ENCODE results near the gene MAP4K4.
"Not testable (repeated sequence)": the region's sequence is repeated elsewhere in the genome, so short reads cannot be mapped to it uniquely, and the experiment has no call there.

Gene MAP4K4

DNA sequence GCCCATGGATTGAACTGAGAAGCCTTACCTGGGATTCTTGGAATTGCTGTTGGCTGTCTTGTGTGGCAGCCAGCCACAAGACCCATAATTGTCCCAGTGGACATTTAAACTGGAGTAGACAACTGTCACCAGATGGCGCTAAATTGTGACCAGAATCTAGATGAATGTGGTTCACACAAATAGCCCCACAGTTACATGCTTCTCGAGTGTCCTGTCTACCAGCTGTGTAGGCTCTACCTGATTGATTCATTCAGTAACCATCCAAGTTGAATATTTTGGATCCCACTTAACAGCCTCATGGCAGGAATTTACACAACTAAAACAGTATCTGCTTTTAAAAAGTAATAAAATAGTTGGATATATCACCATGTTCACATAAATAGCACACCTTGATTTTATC lies 73.2 kb downstream of the MAP4K4 start:
- DNase-seq, result peak; percentile 30

DNA sequence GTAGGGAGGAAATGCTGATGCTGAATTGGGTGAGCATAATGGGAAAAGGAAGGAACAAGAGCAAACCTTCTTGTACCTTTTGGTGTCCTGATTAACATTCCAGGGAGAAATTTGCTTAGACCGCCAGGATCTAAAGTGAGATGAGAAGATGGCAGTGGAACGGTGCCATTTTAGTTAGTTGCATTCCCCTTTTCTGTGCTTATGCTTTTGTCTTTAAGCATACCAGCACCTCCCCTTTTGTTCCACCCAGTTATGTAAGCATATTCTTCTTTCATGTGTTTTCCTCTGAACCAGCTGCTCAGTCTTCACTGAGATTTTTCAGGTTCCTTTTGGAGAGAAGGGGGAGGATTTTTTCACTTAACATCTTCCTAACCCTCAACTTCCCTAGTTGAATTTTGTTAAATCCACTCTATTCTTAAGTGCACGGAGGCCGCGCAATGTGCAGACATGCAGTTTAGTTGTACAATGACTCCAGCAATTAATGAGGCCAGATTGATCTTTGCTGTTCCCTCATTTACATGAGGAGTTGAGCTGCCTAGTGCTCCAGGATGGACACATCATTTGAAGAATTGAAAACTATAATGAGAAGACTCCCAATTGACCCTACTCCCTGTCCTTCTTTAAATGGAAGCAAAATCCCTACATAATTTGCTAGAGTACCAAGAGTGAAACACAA lies 73.9 kb downstream of the MAP4K4 start:
- DNase-seq, result no peak

DNA sequence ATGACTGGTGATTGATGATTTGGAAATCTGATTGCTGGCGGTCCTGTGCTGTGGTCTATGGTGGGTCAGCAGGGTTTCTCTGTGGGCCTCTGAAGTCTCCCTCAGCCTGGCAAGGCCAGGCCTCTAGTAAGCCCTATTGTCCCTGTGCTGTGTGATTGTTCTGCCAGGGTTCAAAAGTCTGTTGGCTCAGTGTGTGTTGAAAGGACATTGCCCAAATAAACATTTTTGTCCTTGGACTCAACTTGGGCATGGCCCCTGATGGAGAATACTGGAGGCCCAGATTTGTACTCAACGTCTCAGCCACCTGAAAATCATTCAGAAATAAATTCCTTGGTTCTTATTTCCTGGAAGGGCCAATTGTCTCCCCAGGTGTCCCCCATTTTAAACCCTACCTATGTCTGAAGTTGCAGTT lies 74.4 kb downstream of the MAP4K4 start:
- no peak for DNase-seq

DNA sequence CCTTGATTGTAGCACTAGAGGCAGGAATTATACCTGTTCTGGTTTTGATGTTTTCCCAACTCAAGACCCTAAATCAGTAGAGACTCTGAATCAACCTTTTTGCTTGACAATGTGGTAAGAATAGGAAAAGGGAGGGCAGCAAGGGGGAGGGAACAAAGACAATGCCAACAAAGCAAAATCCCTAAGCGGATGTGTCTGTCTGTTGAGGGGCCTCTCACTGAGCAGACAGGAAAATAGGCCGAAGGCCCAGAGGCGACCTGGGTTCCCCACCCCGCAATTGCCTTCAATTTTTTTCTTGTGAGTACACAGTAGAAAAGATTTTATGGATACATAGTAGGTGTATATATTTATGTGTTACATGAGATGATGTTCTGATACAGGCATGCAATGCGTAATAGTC lies 75.6 kb downstream of the MAP4K4 start:
- DNase-seq, result no peak

DNA sequence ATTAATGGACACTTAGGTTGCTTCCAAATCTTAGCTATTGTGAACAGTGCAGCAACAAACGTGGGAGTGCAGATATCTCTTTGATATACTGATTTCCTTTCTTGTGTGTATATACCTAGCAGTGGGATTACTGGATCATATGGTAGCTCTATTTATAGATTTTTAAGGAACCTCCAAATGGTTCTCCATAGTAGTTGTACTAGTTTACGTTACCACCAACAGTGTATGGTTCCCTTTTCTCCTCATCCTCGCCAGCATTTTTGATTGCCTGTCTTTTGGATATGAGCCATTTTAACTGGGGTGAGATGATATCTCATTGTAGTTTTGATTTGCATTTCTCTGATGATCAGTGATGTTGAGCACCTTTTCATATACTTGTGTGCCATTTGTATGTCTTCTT lies 76.5 kb downstream of the MAP4K4 start:
- not testable (repeated sequence) for DNase-seq

DNA sequence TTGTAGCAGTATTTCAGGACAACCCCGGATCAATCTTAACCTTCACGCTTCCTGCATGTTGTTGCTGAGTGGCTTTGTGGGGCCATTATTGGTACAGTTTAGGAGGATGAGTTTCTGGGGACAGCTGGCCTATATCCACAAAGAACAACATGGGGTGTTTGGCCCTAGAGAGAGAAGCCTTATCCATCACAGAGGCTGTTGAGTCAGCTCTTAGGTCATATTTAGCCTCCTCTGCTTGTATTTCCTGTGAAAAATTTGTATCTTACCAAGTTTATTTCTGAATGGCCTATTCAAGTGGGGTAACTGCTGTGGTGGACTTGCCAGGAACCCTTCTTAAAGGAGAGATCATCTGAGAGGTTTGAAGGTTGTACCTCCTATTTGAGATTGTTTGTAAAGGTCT lies 77.6 kb downstream of the MAP4K4 start:
- DNase-seq, result no peak

DNA sequence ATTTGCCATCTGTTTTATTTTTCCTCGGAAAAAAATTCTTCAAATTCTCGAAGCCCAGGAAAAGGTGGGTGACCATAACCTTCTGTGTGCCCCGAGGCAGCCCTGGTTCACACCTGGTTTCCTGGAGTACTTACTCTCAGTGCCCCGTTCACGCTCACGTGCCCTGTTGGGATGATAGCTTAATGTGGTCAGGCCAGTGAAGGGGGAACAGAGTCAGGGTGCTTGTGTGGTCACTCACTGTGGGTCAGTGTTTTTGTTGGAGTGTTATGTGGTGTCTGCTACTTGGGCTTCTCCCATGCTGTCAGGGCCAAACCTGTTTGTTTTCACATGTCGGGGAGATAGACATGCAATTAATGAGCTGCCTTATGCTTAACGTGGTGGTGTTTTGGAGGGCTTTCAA lies 78.1 kb downstream of the MAP4K4 start:
- no peak for DNase-seq

DNA sequence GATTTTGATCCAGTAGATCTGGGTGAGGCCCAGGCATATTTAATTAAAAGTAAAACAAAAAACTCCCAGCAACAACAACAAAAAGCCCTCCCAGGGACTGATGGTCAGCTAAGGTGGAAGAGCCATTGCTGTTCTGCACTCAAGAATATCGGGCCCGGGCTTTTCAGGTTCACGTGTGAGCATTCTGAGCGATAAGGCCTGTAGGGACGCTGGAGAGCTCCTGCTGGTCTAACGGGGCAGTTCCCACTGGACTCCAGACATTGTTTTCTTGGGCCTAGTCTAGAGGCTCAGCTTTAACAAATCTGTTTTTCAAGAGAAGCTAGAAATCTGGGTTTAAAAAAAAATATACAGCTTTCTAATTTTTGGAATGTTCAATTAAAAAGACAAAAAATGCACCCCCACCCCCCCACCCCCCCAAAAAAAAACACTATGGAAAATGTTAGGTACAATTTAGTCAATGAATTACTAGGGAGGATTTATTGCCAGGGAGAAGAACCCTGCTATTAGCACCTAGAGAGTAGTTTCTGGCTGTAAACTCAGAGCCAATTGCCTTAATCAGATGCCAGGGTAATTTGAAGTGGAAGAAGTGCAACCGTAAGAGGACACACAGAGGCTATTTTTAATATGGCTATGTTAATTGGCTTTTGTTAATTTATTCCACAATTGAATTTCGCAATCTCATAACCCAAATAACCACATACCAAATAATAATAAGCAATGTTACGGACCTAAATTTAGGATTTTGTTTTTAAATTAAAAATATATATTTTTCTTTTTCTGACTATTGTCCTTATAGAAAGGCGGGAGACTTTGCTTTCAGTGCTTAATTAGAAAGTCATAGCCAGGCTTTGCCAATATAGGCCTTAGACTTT lies 78.9 kb downstream of the MAP4K4 start:
- no peak for DNase-seq

DNA sequence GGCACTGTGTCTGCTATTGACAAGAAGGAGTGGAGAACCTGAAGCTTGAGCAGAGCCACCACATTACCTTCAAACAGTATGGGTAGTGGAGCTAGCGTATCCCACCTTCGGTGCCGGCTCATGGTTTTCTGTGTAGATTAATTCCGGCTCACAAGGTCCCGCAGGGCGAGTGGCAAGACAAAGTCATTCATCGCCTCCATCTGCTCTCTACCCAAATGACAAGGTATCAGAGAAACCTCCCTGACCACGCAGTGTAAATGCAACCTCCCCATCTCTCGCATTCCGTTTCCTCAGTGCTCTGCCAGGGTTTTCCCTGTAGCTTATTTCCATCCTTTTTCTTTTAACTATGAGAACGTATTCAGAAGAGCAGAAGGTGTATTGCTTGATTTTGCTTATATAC lies 79.8 kb downstream of the MAP4K4 start:
- DNase-seq, result no peak

DNA sequence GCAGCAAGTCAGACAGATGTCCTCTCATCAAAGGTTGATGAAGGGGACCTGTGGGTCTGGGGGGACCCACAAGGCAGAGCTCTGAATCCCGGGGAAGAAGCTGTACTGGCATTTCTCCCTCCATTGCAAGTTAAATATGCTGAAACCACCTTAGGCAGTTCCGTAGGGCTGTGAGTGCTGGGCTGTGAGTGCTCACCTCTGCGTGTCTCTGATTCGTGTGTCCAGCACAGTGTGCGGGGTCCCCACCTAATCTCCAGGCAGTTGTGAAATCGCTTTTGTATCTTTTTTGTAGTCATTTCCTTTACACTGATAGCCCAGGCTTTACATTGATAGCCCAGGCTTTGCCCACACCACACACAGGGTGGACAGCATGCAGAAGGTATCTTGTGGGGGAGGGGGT lies 80.6 kb downstream of the MAP4K4 start:
- DNase-seq, result no peak

DNA sequence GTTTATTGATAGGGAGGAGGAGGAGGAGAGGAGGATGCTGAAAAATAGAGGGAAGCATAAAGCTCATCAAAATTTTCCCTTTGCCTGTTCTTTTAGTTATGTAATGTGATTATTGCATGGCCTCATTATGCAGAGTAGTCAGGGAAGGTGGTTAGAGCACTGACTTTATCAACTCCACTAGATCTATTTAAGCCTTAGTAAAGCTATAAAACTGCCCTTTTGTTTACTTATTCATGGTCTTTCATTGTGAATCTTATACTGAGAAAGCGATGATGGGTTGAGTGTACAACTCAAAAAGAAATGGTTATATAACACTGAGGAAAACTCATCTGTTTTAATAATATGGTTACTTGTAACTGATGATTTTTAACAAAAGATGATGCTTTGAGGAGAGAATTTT lies 81.7 kb downstream of the MAP4K4 start:
- DNase-seq, result no peak

DNA sequence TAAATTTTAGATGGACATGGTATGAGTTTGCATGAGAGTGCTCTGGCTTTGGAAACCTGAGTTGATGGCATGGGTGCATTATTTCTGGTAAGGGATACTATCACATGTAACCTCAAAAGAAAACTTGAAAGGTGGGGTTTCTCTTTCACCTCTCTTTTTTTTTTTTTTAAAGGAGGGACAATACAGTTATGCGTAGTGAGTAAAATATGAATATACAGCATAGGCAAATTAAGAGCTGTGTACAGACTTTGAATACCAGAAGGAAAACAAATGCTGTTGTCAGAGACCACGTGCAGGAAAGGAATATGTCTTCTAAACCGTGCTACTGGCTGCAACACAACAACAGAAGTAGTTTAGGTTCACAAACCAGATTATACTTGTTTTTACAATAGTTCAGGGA lies 82.1 kb downstream of the MAP4K4 start:
- DNase-seq, result no peak

DNA sequence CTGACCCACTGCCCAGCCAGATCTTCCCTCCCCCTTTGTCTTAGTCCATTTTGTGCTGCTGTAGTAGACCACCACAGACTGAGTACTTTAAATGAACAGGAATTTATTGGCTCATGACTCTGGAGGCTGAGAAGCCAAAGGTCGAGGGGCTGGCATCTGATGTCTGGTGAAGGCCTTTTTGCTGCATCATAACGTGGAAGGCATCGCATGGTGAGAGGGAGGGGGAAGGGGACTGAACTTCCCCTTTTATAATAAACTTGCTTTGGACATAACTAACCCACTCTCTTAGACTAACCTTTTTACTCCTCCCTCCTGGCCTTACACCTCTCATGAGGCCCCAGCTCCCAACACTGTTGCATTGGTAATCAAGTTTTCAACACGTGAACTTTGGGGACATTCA lies 83.8 kb downstream of the MAP4K4 start:
- no peak for DNase-seq

DNA sequence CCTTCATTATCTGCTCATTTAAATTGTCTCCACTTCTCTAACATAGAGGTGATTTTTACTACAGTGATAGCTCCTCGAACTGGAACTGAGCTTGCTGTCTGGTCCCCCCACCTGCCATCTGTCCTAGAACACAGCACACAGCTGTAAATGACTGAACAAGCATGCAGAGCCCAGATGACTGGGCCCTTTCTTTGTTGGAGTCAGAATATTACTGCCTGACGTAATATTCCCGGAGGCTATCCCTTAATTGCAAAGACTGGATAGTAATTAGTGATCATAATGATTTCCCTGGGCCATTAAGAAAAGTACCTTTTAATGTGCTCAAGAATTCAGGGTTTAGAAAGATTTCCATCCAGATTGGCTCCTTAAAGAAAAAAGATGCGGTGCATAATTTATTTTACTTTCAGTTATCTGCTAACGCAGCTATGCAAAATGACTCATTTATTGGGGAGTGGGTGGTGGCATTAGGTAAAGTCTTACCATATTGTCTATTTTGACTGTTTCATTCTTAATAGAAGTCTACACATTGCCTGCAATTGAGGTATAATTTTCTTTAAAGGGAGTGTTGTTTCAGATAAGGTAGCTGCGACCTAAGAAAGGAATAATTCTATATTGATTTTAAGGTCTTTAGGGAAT lies 84.4 kb downstream of the MAP4K4 start:
- DNase-seq, result no peak

DNA sequence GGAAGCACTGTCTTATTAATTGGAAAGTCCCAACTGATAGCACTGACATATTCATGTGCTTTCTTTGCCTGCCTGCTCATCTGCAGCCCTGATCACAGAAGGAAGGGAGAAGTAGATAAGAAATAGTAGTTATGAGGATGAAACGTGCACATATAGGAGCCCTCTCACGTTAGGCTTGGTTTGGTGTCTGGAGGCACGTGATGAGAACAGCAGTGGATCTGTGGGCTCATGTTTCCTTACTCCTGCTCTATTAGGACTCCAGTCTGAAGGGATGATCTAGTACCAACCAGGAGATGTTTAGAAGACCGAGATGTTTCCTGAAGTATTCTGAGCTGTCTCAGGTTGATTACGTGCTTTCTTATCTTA lies 84.9 kb downstream of the MAP4K4 start:
- DNase-seq, result no peak

DNA sequence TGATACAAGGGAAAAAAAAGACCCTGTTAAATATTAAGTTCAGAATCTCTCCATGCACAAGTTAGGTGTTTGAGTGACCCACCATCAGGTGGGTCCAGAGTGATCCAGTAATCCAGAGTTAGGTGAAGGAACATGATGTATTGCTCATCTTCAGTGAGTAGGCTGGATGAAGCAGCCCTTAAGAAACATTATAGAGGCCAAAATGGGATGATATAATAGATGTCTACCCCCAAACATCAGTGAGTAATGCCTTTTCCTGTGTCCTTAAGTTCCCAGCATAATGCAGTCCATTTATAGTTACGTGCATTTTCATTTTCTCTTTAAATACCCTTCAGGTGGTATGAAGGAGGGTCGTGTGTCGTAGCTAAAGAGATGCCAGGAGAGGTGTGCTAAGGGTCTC lies 89.6 kb downstream of the MAP4K4 start:
- DNase-seq, result no peak

DNA sequence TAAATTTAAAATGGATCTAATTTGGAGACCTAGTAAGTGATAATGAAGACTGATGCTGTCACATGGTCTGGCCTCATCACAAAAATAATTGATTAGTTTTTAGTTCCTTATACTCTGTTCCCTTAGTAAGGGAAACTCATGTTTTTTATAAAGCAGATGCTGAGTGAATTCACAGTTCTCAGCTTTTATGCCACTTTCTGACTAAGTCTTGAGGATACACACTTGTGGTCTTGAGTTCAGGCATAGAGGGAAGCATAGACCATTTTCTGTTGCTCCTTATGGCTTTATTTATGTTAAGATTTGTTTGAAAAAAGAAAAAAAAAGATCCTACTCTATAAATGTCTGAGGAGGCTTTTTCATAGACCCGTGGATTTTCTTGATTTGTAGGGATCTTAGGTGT lies 91.1 kb downstream of the MAP4K4 start:
- no peak for DNase-seq

DNA sequence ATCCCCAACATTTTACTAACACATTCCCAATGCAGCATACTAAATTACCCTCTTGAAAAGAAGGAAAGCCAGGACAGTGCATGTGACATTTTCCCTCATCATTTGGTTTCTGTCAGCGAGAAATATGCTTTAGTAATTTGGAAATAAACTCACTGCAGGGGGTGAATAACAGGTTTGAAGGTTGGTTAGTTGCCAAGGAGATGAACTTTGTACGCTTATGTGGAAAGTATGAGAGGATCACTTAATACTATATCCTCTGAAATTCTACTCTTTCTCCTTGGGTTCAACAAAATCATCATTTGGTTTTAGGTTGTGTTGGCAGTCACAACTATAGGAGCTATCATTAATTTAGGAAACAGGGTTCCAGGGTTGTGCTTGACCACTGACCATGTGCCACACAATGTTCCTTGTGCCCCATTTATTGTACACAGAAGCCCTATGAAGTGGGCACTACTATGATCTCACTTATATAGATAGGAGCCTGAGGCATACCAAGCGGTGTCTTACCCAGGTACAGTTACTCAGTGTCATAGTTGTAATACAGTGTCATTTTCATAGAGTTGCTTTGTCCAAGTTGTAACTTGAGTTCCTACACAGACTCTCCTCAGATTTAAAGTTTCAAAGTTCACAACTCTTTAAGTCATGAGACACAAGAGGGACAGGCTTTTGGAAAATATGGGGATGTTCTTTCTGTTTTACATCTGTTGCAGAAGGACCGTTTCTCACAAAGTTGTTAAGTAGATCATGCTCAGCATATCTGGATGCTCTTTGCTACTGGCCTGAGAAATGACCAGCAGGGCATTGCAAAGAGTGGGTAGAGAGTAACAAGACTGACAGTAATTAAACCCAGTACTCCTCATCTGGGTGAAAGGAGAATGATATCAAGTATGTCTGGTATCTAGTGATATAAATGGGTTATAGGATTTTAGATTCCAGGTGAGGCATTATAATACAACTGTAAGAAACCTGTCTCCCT lies 91.8 kb downstream of the MAP4K4 start:
- DNase-seq, result no peak

DNA sequence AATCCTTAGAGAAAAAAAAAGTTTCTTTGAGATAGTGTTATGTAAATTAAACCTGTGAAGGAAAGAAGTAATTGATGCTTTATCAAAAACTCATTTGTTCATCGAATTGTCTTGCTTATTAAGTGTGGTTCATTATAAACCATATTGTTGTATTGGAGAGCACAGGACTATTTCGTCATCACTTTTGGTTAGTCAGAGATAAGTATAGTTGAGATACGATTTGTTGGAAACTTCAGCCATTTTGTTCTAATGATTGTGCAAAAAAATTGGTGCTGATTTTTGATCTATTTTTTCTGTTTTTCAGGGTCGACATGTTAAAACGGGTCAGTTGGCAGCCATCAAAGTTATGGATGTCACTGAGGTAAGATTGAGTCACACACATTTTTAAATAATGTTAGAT lies 92.9 kb downstream of the MAP4K4 start:
- DNase-seq, result no peak

DNA sequence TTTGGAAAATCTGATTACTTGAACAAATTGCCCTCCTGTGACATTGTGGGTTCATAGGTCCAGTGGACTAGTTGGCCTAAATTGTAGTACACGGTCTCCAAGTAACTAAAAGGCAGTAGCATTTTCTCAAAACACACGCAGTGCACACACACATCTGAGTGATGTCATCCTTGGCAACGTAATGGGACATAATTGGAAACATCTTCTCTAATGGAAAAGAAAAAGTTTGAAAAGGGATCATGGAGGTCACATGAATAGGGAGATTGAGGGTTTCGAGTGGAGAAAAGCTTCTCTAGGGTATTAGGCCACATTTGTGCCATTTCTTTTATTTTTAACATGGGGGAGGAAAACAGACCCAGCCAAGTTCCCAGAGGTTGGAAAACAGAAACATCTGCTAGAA lies 93.3 kb downstream of the MAP4K4 start:
- DNase-seq, result peak; percentile 55

DNA sequence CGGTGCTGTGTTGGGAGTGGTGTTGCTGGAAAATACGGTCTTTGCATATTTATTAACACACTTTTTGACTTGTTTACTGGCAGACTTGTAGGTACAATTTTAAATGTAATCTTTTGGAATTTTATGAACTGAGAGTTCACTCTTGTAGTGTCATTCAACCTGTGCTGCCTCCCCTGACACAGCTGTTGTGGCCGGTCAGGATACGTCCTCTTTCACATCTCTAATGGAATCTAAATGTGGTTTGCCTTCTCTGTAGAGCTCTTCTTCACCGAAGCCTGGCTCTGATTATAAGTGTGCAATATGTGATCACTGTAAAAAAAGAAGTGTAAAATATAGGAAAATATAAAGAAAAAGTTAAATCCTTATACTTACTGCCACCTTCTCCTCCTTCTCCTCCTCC lies 94.7 kb downstream of the MAP4K4 start:
- no peak for DNase-seq

DNA sequence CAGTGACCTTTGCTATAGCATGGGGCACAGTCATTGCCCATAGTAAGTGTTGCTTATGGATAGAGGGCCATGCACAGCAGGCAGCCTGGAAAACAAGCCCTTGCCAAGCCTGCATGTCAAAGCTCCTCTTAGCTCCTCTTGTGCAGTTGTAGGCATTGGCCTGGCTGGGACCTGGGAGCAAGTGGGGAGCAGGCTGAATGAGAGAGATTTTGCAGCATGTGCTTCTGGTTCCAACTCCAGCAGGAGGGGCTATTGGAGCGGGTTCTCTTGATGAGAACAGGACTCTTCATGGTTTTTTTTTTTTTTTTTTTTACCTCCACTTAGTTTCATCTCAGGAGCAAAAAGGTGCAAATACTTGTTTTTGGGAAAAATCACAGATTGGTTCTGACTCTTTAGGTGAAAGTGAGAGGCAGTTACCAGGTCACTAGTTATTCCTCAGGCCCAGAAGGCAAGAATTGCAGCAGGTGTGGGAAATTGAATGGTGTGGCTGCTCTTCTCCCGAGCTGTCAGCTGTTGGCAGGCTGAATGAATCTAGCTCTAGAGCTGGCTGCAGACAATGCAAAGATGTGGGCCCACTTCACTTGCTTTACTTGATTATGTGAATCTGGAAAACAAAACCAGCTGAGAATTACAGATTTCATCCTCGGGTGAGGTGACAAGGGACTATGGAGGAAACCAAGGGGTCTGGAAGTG lies 95.9 kb downstream of the MAP4K4 start:
- DNase-seq, result peak; percentile 59
